Hindlimb muscle (tissue), 1 donor: ENCODE measurements around the gene LCNL1. TPM values are rescaled to one million over a fixed set of nuclear protein-coding genes. Genes with fewer than 3 reads are reported as not detected.

Source experiments
- DNase-seq: peaks from one replicate; pipeline ENCODE4 v3.0.0-alpha.2; 2013
- polyA plus RNA-seq: library from polyadenylated mRNA; unstranded; fragments of 120-200 nt; gene quantifications from one replicate; pipeline ENCODE4 v1.2.1, GENCODE V29; 2013; ENCODE audit not compliant: insufficient read length

LCNL1 gene
- polyA plus RNA-seq, 1 donor, result 0.85 TPM

DNA sequence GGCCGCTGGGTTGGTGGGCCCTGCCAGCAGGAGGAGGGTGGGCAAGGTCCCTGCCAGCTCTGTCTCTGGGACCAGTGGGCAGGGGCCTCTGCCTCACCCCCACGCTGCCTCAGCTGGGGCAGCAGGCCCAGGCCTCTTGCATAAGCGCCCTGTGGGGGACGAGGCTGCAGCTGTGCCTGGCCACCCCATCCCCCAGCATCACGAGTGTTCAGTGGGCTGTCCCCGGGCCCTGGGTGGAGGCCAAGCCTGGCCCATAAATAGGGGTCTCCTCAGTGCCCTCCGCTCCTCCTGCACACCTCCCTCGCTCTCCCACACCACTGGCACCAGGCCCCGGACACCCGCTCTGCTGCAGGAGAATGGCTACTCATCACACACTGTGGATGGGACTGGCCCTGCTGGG, 5.6 kb upstream of the LCNL1 start, which contains the start of gene PTGDS:
TSS of gene PTGDS (plus strand) at position 282 of the 400 bp plus-strand sequence. CDS start at position 357, 75 bp downstream.
- no peak for DNase-seq

DNA sequence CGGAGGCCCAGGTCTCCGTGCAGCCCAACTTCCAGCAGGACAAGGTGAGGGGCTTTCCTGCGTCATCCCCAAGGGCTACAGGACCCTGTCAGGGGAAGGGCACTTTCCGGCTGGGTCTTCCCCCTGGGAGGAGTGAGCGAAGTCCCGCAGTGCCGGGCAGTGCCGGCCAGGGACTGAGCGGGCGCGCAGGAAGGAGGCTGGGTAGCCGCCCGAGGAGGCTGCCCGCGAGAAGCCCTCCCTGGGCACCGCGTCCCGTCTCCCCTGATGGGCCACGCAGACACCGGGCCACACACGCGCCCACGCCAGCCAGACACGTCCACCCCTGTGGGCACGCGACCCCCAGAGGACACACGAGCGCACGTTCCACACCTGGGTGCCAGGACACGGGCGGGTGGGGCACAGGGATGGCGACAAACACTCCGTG, 5.1 kb upstream of the LCNL1 start:
- no peak for DNase-seq

DNA sequence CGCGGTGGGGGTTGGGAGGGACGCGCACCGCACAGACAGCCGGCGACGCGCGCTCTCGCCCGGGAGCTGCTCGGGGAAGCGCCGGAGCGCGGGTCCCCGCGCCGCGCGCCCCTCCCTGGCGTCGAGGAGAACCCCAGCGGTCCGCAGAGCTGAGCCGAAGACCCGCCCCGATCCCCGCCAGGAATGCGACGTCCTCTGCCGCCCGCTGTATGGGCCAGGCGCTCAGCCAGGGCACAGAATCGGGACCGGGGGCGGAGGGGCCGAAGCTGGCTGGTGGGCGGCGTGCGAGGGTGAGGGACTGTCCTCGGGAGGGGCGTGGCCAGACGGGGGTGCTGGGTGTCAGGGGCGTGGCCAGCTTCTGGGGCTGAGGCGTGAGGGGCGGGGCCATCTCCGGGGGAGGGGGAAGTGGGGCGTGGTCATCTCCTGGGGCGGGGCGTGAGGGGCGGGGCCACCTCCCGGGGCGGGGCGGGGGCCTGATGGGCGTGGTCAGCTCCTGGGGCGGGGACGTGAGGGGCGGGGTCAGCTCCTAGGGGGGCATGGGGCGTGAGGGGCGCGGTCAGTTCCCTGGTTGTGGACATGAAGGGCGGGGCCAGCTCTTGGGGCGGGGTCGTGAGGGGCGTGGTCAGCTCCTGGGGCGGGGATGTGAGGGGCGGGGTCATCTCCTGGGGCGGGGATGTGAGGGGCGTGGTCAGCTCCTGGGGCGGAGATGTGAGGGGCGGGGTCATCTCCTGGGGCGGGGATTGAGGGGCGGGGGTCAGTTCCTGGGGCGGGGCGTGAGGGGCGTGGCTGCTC, 4.5 kb upstream of the LCNL1 start:
- DNase-seq, result no peak

DNA sequence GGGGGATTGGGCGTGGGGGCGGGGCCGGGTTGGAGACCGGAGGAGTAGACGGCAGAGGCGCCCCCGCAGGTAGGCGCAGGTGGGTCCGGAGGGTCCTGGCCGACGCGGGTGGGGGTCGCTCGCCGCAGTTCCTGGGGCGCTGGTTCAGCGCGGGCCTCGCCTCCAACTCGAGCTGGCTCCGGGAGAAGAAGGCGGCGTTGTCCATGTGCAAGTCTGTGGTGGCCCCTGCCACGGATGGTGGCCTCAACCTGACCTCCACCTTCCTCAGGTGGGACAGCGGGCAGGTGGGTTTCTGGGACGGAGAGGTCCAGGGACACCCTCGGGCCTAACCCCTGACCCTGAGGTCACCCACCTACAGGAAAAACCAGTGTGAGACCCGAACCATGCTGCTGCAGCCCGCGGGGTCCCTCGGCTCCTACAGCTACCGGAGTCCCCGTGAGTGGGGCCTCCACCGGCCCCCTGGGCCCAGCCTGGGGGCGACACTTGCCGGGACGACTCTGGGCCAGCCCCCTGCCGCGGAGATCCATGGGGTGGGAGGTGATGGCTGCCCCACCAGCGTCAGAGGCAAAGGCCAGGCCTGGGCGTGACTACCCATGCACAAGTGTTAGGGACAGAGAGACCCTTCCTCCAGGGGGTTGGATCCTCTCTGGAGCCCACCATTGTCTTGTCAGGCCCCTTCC, 3.8 kb upstream of the LCNL1 start:
- no peak for DNase-seq

DNA sequence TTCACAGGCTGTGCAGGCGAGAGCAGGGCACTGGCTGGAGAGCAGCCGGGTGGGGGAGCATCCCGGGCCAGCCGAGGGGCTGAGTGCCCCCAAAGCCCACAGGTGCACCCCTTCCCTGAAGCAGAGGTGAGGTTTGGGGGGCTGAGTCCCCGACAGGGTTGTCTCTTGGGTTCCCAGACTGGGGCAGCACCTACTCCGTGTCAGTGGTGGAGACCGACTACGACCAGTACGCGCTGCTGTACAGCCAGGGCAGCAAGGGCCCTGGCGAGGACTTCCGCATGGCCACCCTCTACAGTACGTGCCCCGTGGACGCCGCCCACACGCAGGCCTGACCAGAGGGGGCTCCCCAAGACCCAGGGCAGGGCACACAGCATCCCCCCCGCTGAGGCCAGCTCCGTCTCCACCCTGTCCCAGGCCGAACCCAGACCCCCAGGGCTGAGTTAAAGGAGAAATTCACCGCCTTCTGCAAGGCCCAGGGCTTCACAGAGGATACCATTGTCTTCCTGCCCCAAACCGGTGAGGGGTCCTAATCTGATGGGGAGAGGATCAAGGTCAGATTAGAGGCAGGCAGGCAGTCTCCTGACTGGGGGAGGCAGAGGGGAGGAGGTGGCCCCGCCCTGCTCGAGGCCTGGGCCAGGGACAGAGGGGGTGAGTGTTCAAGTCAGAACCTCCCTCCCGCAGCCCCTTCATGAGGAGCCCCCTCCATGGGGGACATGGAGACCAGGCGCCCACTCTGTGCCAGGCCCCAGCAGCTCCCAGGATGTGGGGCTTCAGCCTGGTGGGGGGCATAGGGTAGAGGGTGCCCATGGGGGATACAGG, 2.8 kb upstream of the LCNL1 start:
- no peak for DNase-seq

DNA sequence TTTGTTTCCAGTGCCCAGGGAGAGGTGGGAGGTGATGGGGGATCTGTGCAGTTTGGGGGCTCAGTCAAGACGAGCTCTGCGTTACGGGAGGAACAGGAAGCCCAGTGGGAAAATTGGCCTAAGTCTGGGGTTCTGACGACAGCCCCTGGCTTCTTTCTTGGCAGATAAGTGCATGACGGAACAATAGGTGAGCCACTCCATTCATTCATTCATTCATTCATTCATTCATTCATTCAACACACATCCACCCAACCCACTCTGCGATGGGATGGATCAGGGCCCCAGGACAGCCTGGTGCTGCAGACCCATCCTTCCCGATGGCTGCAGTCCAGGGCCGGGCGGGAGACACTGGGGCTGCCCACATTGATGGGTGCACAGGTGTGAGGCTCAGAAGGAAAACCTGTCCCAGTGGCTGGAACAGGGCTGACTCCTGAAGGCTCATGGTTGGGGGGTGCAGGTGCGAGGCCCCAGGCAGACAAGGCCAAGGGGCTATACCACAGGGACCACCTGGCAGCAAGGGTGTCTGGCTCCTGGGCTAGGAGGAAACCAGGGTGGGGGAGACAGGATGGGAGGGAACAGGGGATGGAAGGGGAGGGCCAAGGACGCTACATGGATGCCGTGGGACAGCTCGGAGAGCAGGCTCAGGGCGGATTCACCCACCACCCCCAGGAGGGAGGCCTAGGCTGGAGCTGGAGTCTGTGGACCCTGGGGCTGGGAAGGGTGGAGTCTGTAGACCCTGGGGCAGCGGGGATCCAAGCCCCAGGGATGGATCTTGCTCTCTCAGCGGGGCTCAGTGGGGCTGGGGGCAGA, 1.9 kb upstream of the LCNL1 start:
- DNase-seq, result no peak

DNA sequence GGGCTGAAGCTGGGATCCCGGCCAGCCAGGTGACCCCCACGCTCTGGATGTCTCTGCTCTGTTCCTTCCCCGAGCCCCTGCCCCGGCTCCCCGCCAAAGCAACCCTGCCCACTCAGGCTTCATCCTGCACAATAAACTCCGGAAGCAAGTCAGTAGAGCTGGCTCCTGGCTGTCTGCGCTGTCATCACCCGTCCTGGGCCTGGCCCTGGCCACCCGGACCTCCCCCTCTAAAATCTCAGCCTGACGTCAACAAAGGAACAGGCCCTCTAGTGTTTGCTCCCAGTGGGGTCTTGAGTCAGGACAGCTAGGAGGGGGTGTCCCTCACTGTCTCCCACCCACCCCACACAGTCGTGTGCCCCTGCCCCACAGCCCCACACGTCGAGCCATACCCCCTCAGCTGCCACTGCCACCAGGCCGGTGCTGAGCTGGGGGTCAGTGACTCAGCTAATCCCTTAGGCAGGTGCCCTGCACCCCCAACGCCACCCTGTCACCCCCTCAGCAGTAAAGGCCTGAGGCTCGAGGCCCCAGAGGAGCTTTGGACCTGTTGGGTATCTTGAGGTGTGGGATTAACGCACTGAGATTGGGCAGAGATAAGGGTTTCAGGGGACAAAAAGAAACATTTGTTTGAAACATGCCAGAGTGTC, 1.1 kb upstream of the LCNL1 start:
- DNase-seq, result no peak

DNA sequence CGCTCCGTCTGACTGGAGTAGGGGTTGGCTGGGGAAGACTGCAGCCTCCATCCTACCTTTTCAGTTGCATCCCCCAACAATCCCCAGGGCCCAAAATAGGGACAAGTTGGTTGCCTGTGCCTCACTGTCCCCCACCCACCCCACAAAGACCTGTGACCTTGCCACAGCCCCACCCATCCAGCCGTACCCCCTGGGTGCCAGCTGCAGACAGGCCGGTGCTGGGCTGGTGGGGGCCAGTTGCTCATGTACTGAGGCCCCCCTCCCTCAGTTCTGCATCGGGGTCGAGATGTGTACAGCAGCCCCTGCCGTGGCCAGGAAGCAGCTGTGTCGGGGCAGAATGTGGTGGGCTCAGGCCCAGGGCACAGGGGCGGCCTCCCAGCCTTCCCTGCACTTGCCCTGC, 374 bp downstream of the LCNL1 start:
- no peak for DNase-seq

DNA sequence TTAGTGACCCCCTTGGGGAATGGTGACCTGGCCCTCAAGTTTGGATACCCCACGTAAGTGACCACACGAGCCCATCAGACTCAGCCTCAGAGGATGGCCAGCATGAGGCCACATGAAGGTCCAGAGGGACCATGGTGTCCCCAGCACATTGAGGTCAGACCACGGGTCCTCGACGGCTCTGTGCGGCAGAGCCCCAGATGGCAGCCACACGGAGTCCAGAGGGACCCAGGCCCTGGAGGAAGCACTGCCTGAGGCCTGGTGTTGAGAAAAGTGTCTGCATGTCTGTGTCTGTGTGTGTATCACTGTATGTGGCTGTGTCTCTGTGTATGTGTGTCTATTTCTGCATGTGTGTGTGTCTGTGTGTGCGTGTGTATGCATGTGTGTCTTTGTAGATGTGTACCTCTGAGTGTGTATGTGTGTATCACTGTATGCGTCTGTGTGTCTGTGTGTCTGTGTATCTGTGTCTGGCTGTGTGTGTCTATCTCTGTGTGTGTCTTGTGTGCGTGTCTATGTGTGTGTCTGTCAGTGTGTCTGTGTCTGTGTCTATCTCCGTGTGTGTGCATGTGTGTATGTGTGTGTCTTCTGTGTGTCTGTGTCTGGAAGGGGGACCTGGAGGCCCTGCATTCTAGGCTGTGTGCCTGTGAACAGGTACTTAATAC, 992 bp downstream of the LCNL1 start:
- no peak for DNase-seq

DNA sequence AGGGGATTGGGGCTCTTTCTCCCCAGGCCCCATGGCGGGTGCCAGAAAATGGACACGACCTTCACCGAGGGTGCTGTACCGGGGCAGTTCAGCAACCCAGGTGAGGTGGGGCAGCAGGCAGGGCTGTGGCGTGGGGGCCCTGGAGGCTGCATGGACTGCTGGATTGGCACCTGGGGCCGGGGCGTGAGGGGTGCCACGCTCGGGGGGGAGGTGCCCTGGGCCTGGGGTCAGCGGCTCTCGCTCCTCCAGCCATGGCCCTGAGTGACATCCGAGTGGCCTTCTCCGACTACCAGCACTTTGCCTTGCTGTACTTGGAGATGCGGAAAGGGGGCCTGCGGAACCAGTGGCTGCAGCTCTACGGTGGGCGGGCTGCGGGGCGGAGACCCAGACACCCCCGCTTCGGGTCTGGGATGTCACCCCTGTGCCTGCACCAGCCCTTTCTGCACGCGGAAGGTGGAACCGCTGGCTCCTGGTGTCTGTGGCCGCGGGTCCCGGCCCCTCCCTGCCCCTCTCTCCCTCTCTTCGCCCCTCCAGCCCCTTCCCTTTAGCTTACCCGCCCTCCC, 1.8 kb downstream of the LCNL1 start:
- no peak for DNase-seq

DNA sequence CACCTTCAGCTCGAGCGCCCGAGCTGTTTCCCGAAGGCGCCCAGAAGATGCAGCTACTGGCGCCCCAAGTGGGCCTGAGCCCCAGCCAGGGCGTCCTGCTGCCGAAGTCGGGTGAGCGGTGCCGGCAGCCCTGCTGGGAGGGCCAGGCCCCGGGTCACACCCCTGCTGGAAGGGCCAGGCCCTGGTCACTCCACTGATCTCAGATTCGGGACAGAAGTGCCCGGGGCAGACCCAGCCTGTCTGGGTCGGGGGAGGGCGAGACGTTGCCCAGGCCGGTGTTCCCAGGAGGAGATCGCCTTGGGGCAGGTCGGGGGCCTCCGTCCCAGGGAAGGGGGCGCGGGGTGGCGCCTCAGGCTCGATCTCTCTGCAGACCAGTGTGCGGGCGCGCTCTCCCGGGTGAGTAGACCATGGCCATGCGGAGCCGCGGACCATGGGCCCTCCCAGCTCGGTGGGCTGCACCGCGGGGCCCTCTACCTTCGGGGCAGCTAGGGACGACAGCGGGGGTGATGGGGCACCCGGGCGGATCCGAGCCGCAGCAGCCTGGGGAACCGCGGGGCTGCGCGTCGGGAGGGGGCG, 2.3 kb downstream of the LCNL1 start:
- no peak for DNase-seq

DNA sequence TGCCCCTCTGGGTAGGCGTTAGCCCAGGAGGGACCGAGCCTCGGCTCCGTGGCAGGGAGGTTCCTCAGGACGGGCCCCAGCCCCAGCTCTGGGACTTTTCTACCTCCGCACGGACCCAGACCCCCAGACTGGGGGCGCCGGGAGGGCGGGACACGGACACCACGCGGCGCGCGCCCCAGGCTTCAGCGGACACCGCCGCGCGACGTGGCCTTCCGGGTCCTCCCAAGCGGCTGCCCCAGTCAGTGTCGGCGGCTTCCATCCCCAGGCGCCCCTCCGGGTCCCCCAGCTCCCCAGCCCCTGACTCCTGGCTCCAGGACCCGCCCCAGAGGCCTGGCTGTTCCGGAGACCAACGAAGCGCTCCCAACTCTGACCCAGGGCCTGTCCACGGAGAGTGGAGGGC, 3.1 kb downstream of the LCNL1 start:
- DNase-seq, result no peak

DNA sequence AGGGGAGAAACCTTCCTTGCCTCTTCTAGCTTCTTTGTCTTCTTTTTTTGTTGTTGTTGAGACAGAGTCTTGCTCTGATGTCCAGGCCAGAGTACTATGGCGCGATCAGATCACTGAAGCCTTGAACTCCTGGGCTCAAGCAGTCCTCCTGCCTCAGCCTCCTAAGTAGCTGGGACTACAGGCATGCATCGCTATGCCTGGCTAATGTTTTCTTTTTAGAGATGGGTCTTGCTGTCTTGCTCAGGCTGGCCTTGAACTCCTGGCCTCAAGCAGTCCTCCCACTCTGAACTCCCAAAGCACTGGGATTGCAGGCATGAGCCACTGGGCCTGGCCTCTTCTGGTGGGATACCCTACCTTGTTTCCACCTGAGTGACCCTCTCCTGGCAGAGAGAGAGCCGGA, 6.1 kb downstream of the LCNL1 start:
- no peak for DNase-seq

DNA sequence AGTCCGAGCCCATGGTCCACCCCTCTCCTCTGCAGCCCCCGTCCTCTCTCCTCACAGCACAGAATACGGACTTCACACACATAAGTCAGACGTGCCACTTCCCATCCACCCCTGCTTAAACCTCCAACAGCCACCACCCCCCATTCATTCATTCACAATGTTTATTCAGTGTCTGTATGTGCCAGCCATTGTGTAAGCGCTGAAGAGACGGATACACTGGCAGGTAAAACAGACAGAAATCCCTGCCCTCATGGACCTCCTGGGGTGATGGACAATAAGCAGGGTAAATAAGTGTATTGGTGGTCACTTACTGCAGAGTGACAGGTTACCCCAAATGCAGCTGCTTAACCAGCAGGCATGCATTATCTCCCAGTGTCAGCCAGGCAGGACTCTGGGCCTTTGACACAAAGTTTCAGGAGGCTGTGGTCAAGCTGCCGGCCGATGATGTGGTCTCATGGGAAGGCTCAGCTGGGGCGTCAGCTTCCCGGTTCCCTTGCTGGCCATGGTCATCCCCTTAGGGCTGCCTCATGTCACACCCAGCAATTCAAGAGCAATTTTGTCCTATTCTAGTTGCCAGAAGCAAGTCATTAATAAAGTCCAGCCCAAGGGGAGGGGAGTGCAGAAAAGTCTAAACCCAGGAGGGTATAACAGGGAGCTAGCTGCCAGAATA, 7.6 kb downstream of the LCNL1 start:
- no peak for DNase-seq

DNA sequence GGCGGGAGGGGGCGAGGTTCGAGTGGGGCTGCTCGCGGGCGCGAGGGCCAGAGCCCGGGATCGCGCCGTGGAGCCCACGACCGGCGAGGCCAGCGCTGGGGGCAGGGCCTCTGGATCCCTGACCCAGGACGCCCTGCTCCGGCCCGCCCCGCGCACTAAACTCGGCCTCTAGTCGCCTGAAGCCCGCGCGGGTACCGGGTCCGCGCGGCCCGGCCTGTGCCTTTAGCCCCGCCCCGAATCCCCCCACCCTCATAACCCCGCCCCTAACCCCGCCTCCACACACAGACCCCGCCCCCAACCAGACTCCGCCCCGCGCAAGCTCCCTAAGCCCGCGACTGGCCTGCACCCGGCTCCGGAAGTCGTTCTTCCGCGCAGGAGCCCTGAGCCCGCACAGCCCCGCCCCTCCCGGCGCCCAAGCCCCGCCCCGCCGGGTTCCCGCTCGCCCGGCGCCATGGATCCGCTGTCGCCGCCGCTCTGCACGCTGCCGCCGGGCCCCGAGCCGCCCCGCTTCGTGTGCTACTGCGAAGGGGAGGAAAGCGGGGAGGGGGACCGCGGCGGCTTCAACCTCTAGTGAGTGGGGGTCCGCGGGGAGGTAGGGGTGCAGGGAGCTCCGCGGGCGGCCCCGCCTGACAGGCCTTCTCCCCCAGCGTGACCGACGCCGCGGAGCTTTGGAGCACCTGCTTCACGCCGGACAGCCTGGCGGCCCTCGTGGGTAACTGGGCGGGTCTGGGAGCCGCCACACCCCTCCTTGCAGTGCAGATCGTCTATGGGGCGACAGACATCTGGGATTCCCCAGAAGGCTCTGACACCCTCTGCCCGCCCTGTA, 9.4 kb downstream of the LCNL1 start, which contains the start of gene PAXX:
TSS of gene PAXX (plus strand) at position 430 of the 826 bp plus-strand sequence. CDS start at position 452, 22 bp downstream.
- DNase-seq, result peak; percentile 87

DNA sequence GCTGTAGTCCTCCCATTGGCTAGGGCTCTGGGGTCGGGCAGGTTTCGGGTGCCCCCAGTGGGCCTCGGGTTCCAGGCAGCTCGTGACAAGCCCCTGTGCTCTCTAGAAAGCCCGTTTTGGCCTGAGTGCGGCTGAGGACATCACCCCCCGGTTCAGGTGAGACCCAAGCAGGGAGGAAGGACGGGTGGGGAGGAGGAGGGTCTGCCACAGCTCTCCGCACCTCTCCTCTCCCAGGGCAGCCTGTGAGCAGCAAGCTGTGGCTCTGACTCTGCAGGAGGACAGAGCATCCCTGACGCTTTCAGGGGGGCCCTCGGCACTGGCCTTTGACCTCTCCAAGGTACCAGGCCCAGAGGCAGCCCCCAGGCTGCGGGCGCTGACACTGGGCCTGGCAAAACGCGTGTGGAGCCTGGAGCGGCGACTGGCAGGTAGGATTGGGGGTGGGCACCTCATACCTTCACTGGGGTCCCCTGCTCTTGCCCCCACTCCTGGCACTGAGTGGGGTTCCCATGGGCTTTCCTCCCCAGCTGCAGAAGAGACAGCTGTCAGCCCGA, 10.1 kb downstream of the LCNL1 start:
- DNase-seq, result no peak

DNA sequence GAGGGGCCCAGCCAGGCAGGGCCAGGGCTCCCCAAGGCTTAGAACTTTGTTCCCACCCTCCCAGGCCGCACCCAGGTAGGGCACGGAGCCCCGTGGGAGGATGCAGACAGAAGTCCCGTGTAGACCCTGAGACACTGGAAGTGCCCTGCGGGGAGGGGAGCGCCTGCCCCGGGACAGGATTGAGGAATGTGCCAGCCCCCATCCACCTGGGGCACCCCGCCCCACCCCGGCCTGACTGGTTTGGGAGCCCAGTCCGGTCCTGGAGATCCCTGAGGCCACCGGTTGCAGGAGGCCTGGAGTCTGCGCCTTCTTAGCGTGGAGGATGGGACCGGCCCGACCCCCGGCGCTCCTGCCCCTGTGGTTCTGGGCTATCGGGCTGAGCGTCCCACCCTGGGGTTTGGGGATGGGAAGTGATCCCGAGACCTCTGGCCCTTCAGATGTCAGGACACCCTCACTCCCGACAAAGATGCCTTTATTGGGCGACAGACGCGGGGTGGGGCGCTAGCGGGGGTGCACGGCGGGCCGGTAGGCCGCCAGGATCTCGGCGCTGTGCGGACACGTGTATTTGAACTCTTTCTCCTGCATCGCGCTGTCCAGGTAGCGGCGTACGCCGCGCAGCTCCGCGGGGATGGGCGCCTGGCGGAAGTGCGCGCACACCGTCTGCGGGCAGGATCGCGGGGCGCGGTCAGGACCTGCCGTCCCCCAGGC, 11.5 kb downstream of the LCNL1 start:
- no peak for DNase-seq

DNA sequence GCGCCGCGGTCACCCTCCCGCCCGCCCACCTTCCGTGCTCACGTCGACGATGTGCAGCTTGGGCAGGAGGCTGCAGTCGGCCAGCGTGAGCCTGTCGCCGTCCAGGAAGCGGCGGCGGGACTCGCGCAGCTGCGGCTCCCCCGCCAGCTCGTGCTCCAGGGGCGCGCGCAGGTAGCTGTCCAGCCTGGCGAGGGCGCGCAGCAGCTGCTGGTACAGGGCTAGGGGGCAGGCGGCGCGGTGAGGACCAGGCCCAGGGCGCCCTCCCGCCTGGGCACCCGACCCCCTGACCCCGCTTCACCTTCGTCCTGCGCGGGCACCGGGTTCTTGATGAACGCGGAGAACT, 12.1 kb downstream of the LCNL1 start:
- DNase-seq, result no peak
